GM19467 (cell line): ENCODE data around the gene ZNF821.
"Not testable (repeated sequence)": the region's sequence is repeated elsewhere in the genome, so short reads cannot be mapped to it uniquely, and the experiment has no call there.

Source experiments
- ATAC-seq: cut with Tn5 transposase; IDR thresholded peaks from one replicate; pipeline ENCODE4 v1.9.1; 2021; ENCODE audit warnings: mild to moderate bottlenecking, moderate library complexity; ENCODE audit not compliant: unreplicated experiment

The ZNF821 gene

GRCh38 chr16:71811261-71811803 is 72.7 kb downstream of the ZNF821 start:
- ATAC-seq = no peak

GRCh38 chr16:71810155-71810530 is 73.8 kb downstream of the ZNF821 start:
- not testable (repeated sequence) for ATAC-seq
